Esophagus squamous epithelium (tissue), 5 donors: ENCODE results near the gene CDC42BPA. TPM values are rescaled to one million over a fixed set of nuclear protein-coding genes. Genes with fewer than 3 reads are reported as not detected.

Experiments
- DNase-seq: peaks from one replicate; lab custom pipeline; 2025; lab: John Stamatoyannopoulos, UW
- H3K27ac ChIP-seq, 4 donors: fragments of 200-600 bp; sonication (generic); one replicate each; pipeline ENCODE4 v1.5.1; 2016 to 2019; ENCODE audit warnings: mild to moderate bottlenecking in 1 of 4
- H3K27me3 ChIP-seq, 4 donors: fragments of 200-600 bp; sonication (generic); 1 replicate in 3 of 4; 2 replicates in 1 of 4; pipeline versions ENCODE4 v1.5.1 to v1.6.0; 2017 to 2021; ENCODE audit warnings: antibody characterized with exemption in 1 of 4
- H3K36me3 ChIP-seq, 3 donors: fragments of 200-600 bp; sonication (generic); one replicate each; pipeline ENCODE4 v1.5.1; 2016 to 2019
- H3K4me1 ChIP-seq, 3 donors: fragments of 200-600 bp; sonication (generic); one replicate each; pipeline ENCODE4 v1.5.1; 2017 to 2019
- H3K4me3 ChIP-seq, 4 donors: fragments of 200-600 bp; sonication (generic); 1 replicate in 3 of 4; 2 replicates in 1 of 4; pipeline ENCODE4 v1.5.1; 2016 to 2019; ENCODE audit warnings: mild to moderate bottlenecking in 2 of 4, moderate library complexity in 1 of 4
- H3K9me3 ChIP-seq, 3 donors: fragments of 200-600 bp; sonication (generic); one replicate each; pipeline ENCODE4 v1.5.1; 2016 to 2019
- CTCF ChIP-seq, 6 experiments: fragments of 450-650 bp in 4 of 6; fragments of 200-600 bp in 2 of 6; sonication (generic) in 2 of 6; IDR thresholded peaks; one replicate each; pipeline ENCODE4 v1.5.1; 2016 to 2019; ENCODE audit warnings: antibody characterized with exemption in 6 of 6, mild to moderate bottlenecking in 4 of 6, moderate library complexity in 4 of 6
- POLR2A ChIP-seq, 4 donors: fragments of 450-650 bp; IDR thresholded peaks; one replicate each; pipeline ENCODE4 v1.6.1; 2017; ENCODE audit warnings: antibody characterized with exemption in 4 of 4, mild to moderate bottlenecking in 4 of 4, moderate library complexity in 3 of 4
- WGBS, 2 donors: methylation state at CpG; one replicate each; pipeline ENCODE4 v1.1.5; 2018; 5-methylcytosine and 5-hydroxymethylcytosine counted together
- intact Hi-C: fragments of 100-400 bp; cut with DNase I; formaldehyde crosslinking; loops from one replicate; pipeline ENCODE4 v1.15.0; 2022
- total RNA-seq, 4 donors: library from RNA; depleted of rRNA; stranded (reverse); fragments of >200 nt; gene quantifications; one replicate each; pipeline ENCODE4 v1.1.0, GENCODE V29; 2016
- donor health status: DM: yes; HTN: yes; CAD: no.

The CDC42BPA gene
- total RNA-seq, 4 donors from 2014 or later, result 4.3 to 33.6 (median 17.2) TPM

- Histone ChIP-seq H3K36me3 (no peaks in the 10 kb centered on the region), H3K4me1 (no peaks in the 10 kb centered on the region), H3K9me3 (no peaks in the 10 kb centered on the region), H3K4me3 (no peak overlapping the region), H3K27ac (no peak overlapping the region), H3K27me3 (no peaks in the 10 kb centered on the region)
- intact Hi-C loops, result no loop called here
- DNase-seq, result no peak
- 85 to 100% methylated on average over 4 of the region's 4 CpGs for WGBS, 2 donors
- TF ChIP-seq CTCF (IDR thresholded peaks at IDR 0.05), result no peak
- no peak for TF ChIP-seq POLR2A (IDR thresholded peaks at IDR 0.05)
Observed at GRCh38 chr1:227175611-227176010, 142.7 kb downstream of the CDC42BPA start.

- intact Hi-C loops, result no loop called here
- no peak overlapping the region for H3K4me3 ChIP-seq
- no peak overlapping the region for H3K27ac ChIP-seq
- no peaks in the 10 kb centered on the region for H3K36me3 ChIP-seq
- no peaks in the 10 kb centered on the region for H3K27me3 ChIP-seq
- H3K9me3 ChIP-seq, result no peaks in the 10 kb centered on the region
- no peaks in the 10 kb centered on the region for H3K4me1 ChIP-seq
- WGBS, 2 donors, result 83 to 90% methylated on average over 2 of the region's 2 CpGs
- TF ChIP-seq POLR2A (IDR thresholded peaks at IDR 0.05) (no peak), CTCF (IDR thresholded peaks at IDR 0.05) (no peak)
- no peak for DNase-seq
Observed at GRCh38 chr1:227174164-227174563, 144.1 kb downstream of the CDC42BPA start.

GRCh38 chr1:227170361-227171166, 147.7 kb downstream of the CDC42BPA start:
- DNase-seq, result no peak
- 71 to 74% methylated on average over 3 of the region's 3 CpGs for WGBS, 2 donors
- intact Hi-C loops, result no loop called here
- no peaks in the 10 kb centered on the region for H3K27me3 ChIP-seq
- H3K4me1 ChIP-seq, result no peaks in the 10 kb centered on the region
- H3K27ac ChIP-seq, result no peak overlapping the region
- TF ChIP-seq POLR2A (IDR thresholded peaks at IDR 0.05) (no peak), CTCF (IDR thresholded peaks at IDR 0.05) (no peak)
- no peaks in the 10 kb centered on the region for H3K9me3 ChIP-seq
- no peaks in the 10 kb centered on the region for H3K36me3 ChIP-seq
- H3K4me3 ChIP-seq, result no peak overlapping the region

- Histone ChIP-seq H3K36me3 (no peaks in the 10 kb centered on the region), H3K27ac (no peak overlapping the region), H3K4me1 (no peaks in the 10 kb centered on the region), H3K9me3 (no peaks in the 10 kb centered on the region), H3K4me3 (no peak overlapping the region), H3K27me3 (no peaks in the 10 kb centered on the region)
- intact Hi-C loops, result no loop called here
- DNase-seq, result no peak
- TF ChIP-seq CTCF (IDR thresholded peaks at IDR 0.05) (no peak), POLR2A (IDR thresholded peaks at IDR 0.05) (no peak)
Observed at GRCh38 chr1:227169343-227169742, 148.9 kb downstream of the CDC42BPA start.

- Histone ChIP-seq H3K27me3 (no peaks in the 10 kb centered on the region), H3K9me3 (no peaks in the 10 kb centered on the region)
- no peak for TF ChIP-seq POLR2A (IDR thresholded peaks at IDR 0.05)
- TF ChIP-seq CTCF (IDR thresholded peaks at IDR 0.05), result no peak
Observed at GRCh38 chr1:227167276-227168101, 150.8 kb downstream of the CDC42BPA start.

More at GRCh38 chr1:227167276-227168101, 150.8 kb downstream of the CDC42BPA start:
- 74 to 100% methylated on average over 1 to 2 of the region's 2 CpGs for WGBS, 2 donors
- Histone ChIP-seq H3K36me3 (no peaks in the 10 kb centered on the region), H3K4me3 (no peak overlapping the region), H3K4me1 (no peaks in the 10 kb centered on the region), H3K27ac (no peak overlapping the region)
- no peak for DNase-seq
- intact Hi-C loops, result no loop called here
